Measurements from ENCODE around the gene HS3ST3A1. TPM values are rescaled to one million over a fixed set of nuclear protein-coding genes. Genes with fewer than 3 reads are reported as not detected.

HS3ST3A1 gene
- total and polyA plus RNA-seq, 2 experiments from 2014 or later: 5.4 to 24.1 TPM

DNA sequence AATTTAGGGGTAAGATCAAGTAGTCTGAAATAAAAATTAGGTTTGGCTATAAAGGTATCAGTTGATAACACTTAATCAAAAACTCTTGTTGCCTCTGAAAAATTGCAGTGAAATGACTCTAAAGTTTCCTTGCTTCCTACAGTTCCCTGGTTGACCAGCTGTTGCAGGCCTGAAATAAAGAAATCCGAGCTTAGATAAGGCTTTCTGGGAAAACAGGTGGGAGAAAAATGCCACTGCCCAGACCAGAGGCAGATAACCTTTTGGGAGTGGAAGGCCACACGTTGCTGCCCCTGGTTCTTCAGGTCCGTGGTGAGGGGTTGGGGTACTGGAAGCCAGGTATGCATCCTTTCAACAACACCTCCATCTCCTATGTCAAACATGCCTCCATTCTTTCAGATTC, 111.3 kb downstream of the HS3ST3A1 start:
- Histone ChIP-seq H3K4me2 (no peak overlapping the region), H3K9me2 (ENCODE audit: insufficient read depth) (0 out of 2 replicates have a peak, but pooled peaks cover 2% of the 10 kb centered on the region), H3K36me3 (ENCODE audit: insufficient read depth) (no peaks in the 10 kb centered on the region), H3K27ac (ENCODE audit: low read depth) (no peak overlapping the region), H3K27me3 (ENCODE audit: insufficient read depth) (no peaks in the 10 kb centered on the region), H3K4me1 (ENCODE audit: insufficient read depth) (no peaks in the 10 kb centered on the region; the same call in 1 of the 2 replicates), H2AFZ (no peak overlapping the region), H3F3A (replicated peaks; ENCODE audit: low read depth) (no peaks in the 10 kb centered on the region), H3K4me3 (no peak overlapping the region), H4K20me1 (replicated peaks; ENCODE audit: insufficient read depth) (0 out of 2 replicates have a peak, but pooled peaks cover 2% of the 10 kb centered on the region), H3K79me2 (replicated peaks; ENCODE audit: insufficient read depth) (no peaks in the 10 kb centered on the region)
- H3K36me3 Mint-ChIP-seq (ENCODE audit: low read depth): peaks cover 3% of the 10 kb centered on the region; the same call in 1 of the 3 replicates
- no peak overlapping the region for H3K4me3 Mint-ChIP-seq
- DNase-seq (ENCODE audit: low spot score) (peak; percentile 22), ATAC-seq (no peak)
- TF ChIP-seq EZH2phosphoT487 (IDR thresholded peaks at IDR 0.05; ENCODE audit: unreplicated experiment) (no peak), STAT1 (IDR thresholded peaks at IDR 0.05; ENCODE audit: unreplicated experiment) (no peak), CREB1 (CRISPR knock-in tag; IDR thresholded peaks at IDR 0.05; ENCODE audit: low read depth) (no peak), POLR2AphosphoS5 (IDR thresholded peaks at IDR 0.05; ENCODE audit: low read depth) (no peak), ZNF331 (CRISPR knock-in tag; IDR thresholded peaks at IDR 0.05; ENCODE audit: low read depth) (no peak), REST (IDR thresholded peaks at IDR 0.05; ENCODE audit: unreplicated experiment) (no peak), ZNF114 (CRISPR knock-in tag; IDR thresholded peaks at IDR 0.05) (no peak), NANOG (IDR thresholded peaks at IDR 0.05; ENCODE audit: borderline replicate concordance) (no peak), EZH2 (IDR thresholded peaks at IDR 0.05; ENCODE audit: low read depth, unreplicated experiment) (no peak), JUNB (IDR thresholded peaks at IDR 0.05; ENCODE audit: unreplicated experiment) (no peak)
- TF ChIP-seq, protein P1, sequence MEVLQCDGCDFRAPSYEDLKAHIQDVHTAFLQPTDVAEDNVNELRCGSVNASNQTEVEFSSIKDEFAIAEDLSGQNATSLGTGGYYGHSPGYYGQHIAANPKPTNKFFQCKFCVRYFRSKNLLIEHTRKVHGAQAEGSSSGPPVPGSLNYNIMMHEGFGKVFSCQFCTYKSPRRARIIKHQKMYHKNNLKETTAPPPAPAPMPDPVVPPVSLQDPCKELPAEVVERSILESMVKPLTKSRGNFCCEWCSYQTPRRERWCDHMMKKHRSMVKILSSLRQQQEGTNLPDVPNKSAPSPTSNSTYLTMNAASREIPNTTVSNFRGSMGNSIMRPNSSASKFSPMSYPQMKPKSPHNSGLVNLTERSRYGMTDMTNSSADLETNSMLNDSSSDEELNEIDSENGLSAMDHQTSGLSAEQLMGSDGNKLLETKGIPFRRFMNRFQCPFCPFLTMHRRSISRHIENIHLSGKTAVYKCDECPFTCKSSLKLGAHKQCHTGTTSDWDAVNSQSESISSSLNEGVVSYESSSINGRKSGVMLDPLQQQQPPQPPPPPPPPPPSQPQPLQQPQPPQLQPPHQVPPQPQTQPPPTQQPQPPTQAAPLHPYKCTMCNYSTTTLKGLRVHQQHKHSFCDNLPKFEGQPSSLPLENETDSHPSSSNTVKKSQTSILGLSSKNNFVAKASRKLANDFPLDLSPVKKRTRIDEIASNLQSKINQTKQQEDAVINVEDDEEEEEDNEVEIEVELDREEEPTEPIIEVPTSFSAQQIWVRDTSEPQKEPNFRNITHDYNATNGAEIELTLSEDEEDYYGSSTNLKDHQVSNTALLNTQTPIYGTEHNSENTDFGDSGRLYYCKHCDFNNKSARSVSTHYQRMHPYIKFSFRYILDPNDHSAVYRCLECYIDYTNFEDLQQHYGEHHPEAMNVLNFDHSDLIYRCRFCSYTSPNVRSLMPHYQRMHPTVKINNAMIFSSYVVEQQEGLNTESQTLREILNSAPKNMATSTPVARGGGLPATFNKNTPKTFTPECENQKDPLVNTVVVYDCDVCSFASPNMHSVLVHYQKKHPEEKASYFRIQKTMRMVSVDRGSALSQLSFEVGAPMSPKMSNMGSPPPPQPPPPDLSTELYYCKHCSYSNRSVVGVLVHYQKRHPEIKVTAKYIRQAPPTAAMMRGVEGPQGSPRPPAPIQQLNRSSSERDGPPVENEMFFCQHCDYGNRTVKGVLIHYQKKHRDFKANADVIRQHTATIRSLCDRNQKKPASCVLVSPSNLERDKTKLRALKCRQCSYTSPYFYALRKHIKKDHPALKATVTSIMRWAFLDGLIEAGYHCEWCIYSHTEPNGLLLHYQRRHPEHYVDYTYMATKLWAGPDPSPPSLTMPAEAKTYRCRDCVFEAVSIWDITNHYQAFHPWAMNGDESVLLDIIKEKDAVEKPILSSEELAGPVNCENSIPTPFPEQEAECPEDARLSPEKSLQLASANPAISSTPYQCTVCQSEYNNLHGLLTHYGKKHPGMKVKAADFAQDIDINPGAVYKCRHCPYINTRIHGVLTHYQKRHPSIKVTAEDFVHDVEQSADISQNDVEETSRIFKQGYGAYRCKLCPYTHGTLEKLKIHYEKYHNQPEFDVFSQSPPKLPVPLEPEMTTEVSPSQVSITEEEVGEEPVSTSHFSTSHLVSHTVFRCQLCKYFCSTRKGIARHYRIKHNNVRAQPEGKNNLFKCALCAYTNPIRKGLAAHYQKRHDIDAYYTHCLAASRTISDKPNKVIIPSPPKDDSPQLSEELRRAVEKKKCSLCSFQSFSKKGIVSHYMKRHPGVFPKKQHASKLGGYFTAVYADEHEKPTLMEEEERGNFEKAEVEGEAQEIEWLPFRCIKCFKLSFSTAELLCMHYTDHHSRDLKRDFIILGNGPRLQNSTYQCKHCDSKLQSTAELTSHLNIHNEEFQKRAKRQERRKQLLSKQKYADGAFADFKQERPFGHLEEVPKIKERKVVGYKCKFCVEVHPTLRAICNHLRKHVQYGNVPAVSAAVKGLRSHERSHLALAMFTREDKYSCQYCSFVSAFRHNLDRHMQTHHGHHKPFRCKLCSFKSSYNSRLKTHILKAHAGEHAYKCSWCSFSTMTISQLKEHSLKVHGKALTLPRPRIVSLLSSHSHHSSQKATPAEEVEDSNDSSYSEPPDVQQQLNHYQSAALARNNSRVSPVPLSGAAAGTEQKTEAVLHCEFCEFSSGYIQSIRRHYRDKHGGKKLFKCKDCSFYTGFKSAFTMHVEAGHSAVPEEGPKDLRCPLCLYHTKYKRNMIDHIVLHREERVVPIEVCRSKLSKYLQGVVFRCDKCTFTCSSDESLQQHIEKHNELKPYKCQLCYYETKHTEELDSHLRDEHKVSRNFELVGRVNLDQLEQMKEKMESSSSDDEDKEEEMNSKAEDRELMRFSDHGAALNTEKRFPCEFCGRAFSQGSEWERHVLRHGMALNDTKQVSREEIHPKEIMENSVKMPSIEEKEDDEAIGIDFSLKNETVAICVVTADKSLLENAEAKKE (CRISPR knock-in tag; IDR thresholded peaks at IDR 0.05): no peak
- TF ChIP-seq, protein P2, sequence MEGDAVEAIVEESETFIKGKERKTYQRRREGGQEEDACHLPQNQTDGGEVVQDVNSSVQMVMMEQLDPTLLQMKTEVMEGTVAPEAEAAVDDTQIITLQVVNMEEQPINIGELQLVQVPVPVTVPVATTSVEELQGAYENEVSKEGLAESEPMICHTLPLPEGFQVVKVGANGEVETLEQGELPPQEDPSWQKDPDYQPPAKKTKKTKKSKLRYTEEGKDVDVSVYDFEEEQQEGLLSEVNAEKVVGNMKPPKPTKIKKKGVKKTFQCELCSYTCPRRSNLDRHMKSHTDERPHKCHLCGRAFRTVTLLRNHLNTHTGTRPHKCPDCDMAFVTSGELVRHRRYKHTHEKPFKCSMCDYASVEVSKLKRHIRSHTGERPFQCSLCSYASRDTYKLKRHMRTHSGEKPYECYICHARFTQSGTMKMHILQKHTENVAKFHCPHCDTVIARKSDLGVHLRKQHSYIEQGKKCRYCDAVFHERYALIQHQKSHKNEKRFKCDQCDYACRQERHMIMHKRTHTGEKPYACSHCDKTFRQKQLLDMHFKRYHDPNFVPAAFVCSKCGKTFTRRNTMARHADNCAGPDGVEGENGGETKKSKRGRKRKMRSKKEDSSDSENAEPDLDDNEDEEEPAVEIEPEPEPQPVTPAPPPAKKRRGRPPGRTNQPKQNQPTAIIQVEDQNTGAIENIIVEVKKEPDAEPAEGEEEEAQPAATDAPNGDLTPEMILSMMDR (conservative IDR thresholded peaks at IDR 0.05; ENCODE audit: low read depth in 2 of 2): no peak; a peak in 1 of 4 replicates
- TF ChIP-seq, protein P3, sequence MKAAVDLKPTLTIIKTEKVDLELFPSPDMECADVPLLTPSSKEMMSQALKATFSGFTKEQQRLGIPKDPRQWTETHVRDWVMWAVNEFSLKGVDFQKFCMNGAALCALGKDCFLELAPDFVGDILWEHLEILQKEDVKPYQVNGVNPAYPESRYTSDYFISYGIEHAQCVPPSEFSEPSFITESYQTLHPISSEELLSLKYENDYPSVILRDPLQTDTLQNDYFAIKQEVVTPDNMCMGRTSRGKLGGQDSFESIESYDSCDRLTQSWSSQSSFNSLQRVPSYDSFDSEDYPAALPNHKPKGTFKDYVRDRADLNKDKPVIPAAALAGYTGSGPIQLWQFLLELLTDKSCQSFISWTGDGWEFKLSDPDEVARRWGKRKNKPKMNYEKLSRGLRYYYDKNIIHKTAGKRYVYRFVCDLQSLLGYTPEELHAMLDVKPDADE (IDR thresholded peaks at IDR 0.05): no peak
- H3K9me3 Mint-ChIP-seq: peaks cover under 1% of the 10 kb centered on the region; the same call in 1 of the 3 replicates
- peaks cover 4% of the 10 kb centered on the region for H3K27me3 Mint-ChIP-seq (ENCODE audit: insufficient read depth, low read depth, poor library complexity)
- peaks cover 10% of the 10 kb centered on the region for H3K4me1 Mint-ChIP-seq
- no peak overlapping the region for H3K27ac Mint-ChIP-seq
